ENCODE data around the gene NEUROD6.

The NEUROD6 gene

GRCh38 chr7:31340603-31341002 is at the start of gene NEUROD6:
NEUROD6 (minus strand) TSS chr7:31340726; CDS start chr7:31339268, 1,458 bp downstream.
- no peak for DNase-seq (ENCODE audit: low spot score)

GRCh38 chr7:31384466-31384865 is 43.9 kb upstream of the NEUROD6 start:
- DNase-seq (ENCODE audit: low spot score), result no peak

- DNase-seq (ENCODE audit: low spot score), result no peak
Observed at GRCh38 chr7:31382722-31383121, 42.2 kb upstream of the NEUROD6 start.

- peak; percentile 21 for DNase-seq (ENCODE audit: low spot score)
Observed at GRCh38 chr7:31373337-31374289, 33.1 kb upstream of the NEUROD6 start.

GRCh38 chr7:31372231-31372959 is 31.9 kb upstream of the NEUROD6 start:
- DNase-seq (ENCODE audit: low spot score), result no peak

GRCh38 chr7:31371621-31372020 is 31.1 kb upstream of the NEUROD6 start:
- no peak for DNase-seq (ENCODE audit: low spot score)

GRCh38 chr7:31370609-31371008 is 30.1 kb upstream of the NEUROD6 start:
- no peak for DNase-seq (ENCODE audit: low spot score)

- no peak for DNase-seq (ENCODE audit: low spot score)
Observed at GRCh38 chr7:31368620-31369019, 28.1 kb upstream of the NEUROD6 start.

GRCh38 chr7:31363496-31363895 is 23.0 kb upstream of the NEUROD6 start:
- no peak for DNase-seq (ENCODE audit: low spot score)

GRCh38 chr7:31363051-31363450 is 22.5 kb upstream of the NEUROD6 start:
- DNase-seq (ENCODE audit: low spot score), result no peak

GRCh38 chr7:31362401-31362800 is 21.9 kb upstream of the NEUROD6 start:
- DNase-seq (ENCODE audit: low spot score), result no peak

- no peak for DNase-seq (ENCODE audit: low spot score)
Observed at GRCh38 chr7:31358467-31358866, 17.9 kb upstream of the NEUROD6 start.

- no peak for DNase-seq (ENCODE audit: low spot score)
Observed at GRCh38 chr7:31345421-31345820, 4.9 kb upstream of the NEUROD6 start.

- no peak for DNase-seq (ENCODE audit: low spot score)
Observed at GRCh38 chr7:31343516-31344305, 3.2 kb upstream of the NEUROD6 start.

- no peak for DNase-seq (ENCODE audit: low spot score)
Observed at GRCh38 chr7:31341141-31341540, 615 bp upstream of the NEUROD6 start.

GRCh38 chr7:31340051-31340450 is 475 bp downstream of the NEUROD6 start:
- DNase-seq (ENCODE audit: low spot score), result no peak

GRCh38 chr7:31338706-31339105 is 1.8 kb downstream of the NEUROD6 start:
- no peak for DNase-seq (ENCODE audit: low spot score)

GRCh38 chr7:31337002-31337565 is 3.4 kb downstream of the NEUROD6 start:
- no peak for DNase-seq (ENCODE audit: low spot score)

GRCh38 chr7:31336202-31337001 is 4.1 kb downstream of the NEUROD6 start:
- DNase-seq (ENCODE audit: low spot score), result no peak

- no peak for DNase-seq (ENCODE audit: low spot score)
Observed at GRCh38 chr7:31335884-31336201, 4.7 kb downstream of the NEUROD6 start.

- no peak for DNase-seq (ENCODE audit: low spot score)
Observed at GRCh38 chr7:31335161-31335856, 5.2 kb downstream of the NEUROD6 start.
